ENCODE data around the gene MRPS2.

- peak; percentile 81 to 98 (median 89) for TF ChIP-seq CTCF (optimal IDR thresholded peaks at IDR 0.05 in 1 of 3, IDR thresholded peaks at IDR 0.05 in 1 of 3, conservative IDR thresholded peaks at IDR 0.05 in 1 of 3; ENCODE audit: extremely low read depth in 1 of 3, insufficient read depth in 2 of 3, low read length in 3 of 3)
- no peak for TF ChIP-seq EZH2 (IDR thresholded peaks at IDR 0.05; ENCODE audit: low read length)
Observed at GRCh38 chr9:135504262-135505243, 4.1 kb downstream of the MRPS2 start.

Measured in keratinocyte (primary cell).